GM20000 (cell line): ENCODE data around the gene GULP1.

Experiments
- DNase-seq: peaks from one replicate; pipeline ENCODE4 v3.0.0; 2012; ENCODE audit warnings: low spot score
- TF ChIP-seq, protein P1 (sequence below): IDR thresholded peaks from 2 replicates; pipeline ENCODE4 v1.5.1; 2012; ENCODE audit warnings: mild to moderate bottlenecking, control low read depth; ENCODE audit errors: extremely low read depth, missing control alignments

GULP1 gene

DNA sequence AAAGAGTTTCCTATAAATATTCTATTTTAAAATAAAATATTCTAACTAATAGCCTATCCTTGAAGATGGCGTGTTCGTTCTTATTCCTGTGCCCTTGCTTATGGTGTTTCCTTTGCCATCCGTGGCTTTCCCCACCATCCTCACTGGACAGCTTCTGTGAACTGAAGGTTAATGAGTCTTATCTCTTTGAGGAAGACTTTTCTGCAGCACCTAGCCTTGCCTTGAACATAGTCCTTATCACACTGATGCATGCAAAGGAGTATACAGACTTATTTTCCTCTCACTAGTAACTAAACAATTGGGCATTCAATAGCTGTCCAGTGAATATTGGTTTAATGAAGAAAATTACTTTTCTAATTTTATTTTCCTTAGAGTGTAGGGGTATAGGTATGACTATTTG lies 88.1 kb downstream of the GULP1 start:
- TF ChIP-seq, protein P1, sequence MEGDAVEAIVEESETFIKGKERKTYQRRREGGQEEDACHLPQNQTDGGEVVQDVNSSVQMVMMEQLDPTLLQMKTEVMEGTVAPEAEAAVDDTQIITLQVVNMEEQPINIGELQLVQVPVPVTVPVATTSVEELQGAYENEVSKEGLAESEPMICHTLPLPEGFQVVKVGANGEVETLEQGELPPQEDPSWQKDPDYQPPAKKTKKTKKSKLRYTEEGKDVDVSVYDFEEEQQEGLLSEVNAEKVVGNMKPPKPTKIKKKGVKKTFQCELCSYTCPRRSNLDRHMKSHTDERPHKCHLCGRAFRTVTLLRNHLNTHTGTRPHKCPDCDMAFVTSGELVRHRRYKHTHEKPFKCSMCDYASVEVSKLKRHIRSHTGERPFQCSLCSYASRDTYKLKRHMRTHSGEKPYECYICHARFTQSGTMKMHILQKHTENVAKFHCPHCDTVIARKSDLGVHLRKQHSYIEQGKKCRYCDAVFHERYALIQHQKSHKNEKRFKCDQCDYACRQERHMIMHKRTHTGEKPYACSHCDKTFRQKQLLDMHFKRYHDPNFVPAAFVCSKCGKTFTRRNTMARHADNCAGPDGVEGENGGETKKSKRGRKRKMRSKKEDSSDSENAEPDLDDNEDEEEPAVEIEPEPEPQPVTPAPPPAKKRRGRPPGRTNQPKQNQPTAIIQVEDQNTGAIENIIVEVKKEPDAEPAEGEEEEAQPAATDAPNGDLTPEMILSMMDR, result no peak

DNA sequence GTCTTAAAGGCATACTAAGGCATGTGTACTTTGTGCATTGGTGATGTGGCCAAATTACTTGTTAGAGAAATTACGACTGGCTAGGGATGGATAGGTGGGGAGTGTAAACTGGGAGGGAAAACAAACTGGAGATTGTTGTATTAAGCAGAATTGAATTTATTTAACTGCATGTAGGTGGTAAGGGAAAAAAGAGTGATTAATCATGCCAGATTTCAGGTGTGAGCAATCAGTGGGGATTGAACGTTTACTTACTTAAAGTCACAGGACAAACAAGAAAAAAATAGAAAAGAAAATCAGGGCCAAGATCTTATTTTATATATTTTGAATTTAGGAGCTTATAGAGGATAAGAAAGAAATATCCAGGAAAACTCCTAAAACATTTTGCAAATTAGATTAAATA lies 88.6 kb downstream of the GULP1 start:
- TF ChIP-seq, protein P1, result no peak
- no peak for DNase-seq

More for the DNA sequence above, 88.1 kb downstream of the GULP1 start:
- no peak for DNase-seq

DNA sequence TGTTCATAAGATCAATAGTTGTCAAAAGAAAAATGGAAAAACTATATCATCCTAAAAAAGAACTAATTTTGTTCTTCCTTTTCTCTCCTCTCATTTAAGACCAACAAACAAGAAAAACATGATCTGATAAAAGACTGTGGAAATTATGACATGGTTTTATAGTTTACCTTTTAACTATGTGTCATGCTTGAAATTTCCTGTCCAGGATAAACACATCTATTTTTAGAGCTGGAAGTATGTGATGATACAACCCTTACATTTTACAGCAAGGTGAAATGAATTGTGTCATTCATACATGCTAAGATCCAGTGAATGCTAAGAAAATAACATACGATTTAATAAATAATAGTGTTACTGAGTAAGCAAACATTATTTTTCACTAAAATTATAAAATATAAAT lies 89.9 kb downstream of the GULP1 start:
- TF ChIP-seq, protein P1, result no peak
- DNase-seq, result no peak

DNA sequence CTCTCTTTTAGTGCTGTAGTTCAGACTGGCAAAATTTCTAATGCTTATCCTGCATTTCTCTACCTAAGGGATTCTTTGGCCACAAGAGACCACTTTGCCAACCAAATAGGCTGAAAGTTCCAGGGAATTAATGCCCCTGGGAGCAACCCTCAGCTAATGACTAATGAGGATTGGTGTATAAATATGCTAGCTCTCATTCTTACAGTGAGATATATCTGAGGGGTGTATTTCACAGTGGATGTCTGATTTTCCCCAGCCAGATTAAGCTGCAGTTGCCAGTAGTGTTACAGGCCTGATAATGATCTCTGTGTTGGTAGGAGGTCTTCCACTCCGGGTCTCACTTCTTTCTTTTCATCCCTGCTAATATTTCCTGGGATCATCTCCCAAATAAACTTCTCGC lies 90.4 kb downstream of the GULP1 start:
- TF ChIP-seq, protein P1, result no peak
- no peak for DNase-seq

DNA sequence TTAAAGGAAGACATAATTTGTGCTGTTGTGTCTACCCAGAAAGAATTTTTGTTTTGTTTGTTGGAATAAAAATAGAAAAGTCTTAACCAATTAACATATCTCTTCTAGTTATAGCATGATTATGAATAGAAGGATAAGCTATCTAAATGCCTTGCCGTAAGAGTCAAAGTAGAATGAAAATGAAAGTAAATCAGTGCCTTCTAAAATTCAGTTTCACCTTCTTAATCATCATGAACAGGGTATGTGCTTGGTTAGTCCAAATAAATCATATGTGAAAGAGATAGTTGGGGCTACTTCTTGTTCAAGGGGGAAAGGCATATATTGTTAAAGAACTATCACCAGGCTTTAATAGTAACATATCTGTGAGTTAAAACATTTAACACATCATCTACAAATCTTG lies 91.5 kb downstream of the GULP1 start:
- TF ChIP-seq, protein P1, result no peak

DNA sequence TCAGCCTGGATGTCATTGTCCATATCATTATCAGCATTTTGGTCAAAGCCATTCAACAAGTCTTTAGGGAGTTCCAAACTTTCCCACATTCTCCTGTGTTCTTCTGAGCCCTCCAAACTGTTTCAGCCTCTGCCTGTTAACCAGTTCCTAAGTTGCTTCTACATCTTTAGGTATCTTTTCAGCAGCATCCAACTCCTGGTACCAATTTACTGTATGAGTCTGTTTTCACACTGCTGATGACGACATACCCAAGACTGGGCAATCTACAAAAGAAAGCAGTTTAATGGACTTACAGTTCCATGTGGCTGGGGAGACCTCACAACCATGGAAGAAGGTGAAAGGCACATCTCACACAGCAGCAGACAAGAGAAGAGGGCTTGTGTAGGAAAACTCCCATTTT lies 94.2 kb downstream of the GULP1 start:
- DNase-seq, result no peak
- TF ChIP-seq, protein P1, result no peak

More for the DNA sequence above, 91.5 kb downstream of the GULP1 start:
- DNase-seq, result no peak

DNA sequence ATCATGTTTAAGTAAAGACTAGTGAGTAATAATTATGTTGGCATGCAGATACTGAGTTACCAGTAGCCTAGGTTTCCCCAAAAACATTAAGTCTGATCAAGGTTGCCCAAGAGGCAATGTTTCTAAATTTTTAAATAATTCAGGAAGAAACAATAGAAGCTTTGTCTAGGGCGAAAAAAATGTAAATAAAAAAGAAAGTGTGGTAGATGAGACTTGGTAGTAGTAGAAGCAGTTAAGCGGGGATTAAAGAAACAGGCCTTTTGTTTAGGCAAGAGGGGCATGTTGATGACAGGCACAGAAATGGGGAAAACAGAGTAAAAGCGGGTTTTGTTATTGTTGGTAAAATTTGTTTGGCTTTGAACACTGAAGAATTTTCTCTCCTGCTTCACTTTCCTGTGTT lies 97.2 kb downstream of the GULP1 start:
- TF ChIP-seq, protein P1, result no peak
- DNase-seq, result no peak

DNA sequence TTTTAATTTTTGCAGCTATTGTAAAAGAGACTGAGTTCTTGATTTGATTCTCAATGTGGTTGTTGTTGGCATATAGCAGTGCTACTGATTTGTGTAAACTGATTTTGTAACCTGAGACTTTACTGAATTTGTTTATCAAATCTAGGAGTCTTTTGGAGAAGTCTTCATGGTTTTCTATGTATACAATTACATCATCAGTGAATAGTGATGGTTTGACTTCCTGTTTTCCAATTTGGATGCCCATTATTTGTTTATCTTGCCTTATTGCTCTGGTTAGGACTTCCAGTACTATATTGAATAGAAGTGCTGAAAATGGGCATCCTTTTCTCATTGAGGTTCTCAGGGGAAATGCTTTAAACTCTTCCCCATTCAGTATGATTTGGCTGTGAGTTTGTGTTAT lies 99.7 kb downstream of the GULP1 start:
- DNase-seq, result no peak
- TF ChIP-seq, protein P1, result no peak
